GM12878 (cell line): Measurements from ENCODE around the gene TMEM144. TPM values are rescaled to one million over a fixed set of nuclear protein-coding genes. Genes with fewer than 3 reads are reported as not detected.

ENCODE experiments used
- ATAC-seq: fragments of 200-7000 bp; cut with Tn5 transposase; 3 replicates; pipeline ENCODE4 v1.9.1; 2020; ENCODE audit warnings: mild to moderate bottlenecking, moderate library complexity
- BruUV-seq: library from RNA; stranded (reverse); fragments of 400-500 nt; replicated peaks from 2 replicates; lab custom pipeline; 2021; lab: Mats Ljungman, UMichigan
- CTCF ChIA-PET: fragments of 300-600 bp; sonication (Branson Sonifier 250); formaldehyde crosslinking; extraction: SDS; loops from one replicate; lab custom pipeline; 2021; ENCODE audit warnings: inconsistent platforms; lab: Yijun Ruan, JAX
- POLR2A ChIA-PET: fragments of 350-600 bp; formaldehyde crosslinking; extraction: SDS; loops from one replicate; lab custom pipeline; 2021; ENCODE audit warnings: inconsistent platforms; lab: Charles Lee
- RAD21 ChIA-PET: fragments of 300-600 bp; sonication (Branson Sonifier 250); formaldehyde crosslinking; loops from one replicate; lab custom pipeline; 2023; ENCODE audit warnings: antibody characterized with exemption; ENCODE audit not compliant: unreplicated experiment; lab: Charles Lee
- SMC1A ChIA-PET: fragments of 300-600 bp; sonication (Branson Sonifier 250); formaldehyde crosslinking; loops from one replicate; lab custom pipeline; 2023; ENCODE audit not compliant: unreplicated experiment, uncharacterized antibody; lab: Charles Lee
- DNase-seq: peaks from one replicate; pipeline ENCODE4 v3.0.0-alpha.2; 2011; ENCODE audit warnings: low read depth, low spot score
- FAIRE-seq: peaks from 3 replicates; lab custom pipeline; 2011; peaks lifted over from hg19 to GRCh38; lab: Jason Lieb, UNC
- H2AFZ ChIP-seq: 2 replicates; pipeline ENCODE4 v1.6.0; 2011; ENCODE audit warnings: low read depth, low read length, control low read depth; ENCODE audit not compliant: control insufficient read depth
- H3K27ac ChIP-seq: 2 replicates; pipeline ENCODE4 v1.5.1; 2011; ENCODE audit warnings: control low read depth; ENCODE audit not compliant: control insufficient read depth, insufficient read depth
- H3K27me3 ChIP-seq, 2 experiments: replicated peaks in 1 of 2; 2 replicates each; pipeline versions ENCODE4 v1.6.0 to v1.6.1; 2011; ENCODE audit warnings: low read length in 1 of 2; ENCODE audit not compliant: control insufficient read depth in 2 of 2, insufficient read depth in 2 of 2
- H3K36me3 ChIP-seq, 2 experiments: 2 replicates each; pipeline ENCODE4 v1.5.1; 2011; ENCODE audit warnings: low read length in 1 of 2; ENCODE audit not compliant: control insufficient read depth in 2 of 2, insufficient read depth in 2 of 2
- H3K4me1 ChIP-seq: 2 replicates; pipeline ENCODE4 v1.6.1; 2011; ENCODE audit warnings: mild to moderate bottlenecking, low read length, moderate library complexity, mixed read lengths; ENCODE audit not compliant: control insufficient read depth, insufficient read depth
- H3K4me2 ChIP-seq: 2 replicates; pipeline ENCODE4 v1.6.0; 2011; ENCODE audit warnings: control low read depth; ENCODE audit not compliant: control insufficient read depth, insufficient read depth
- H3K4me3 ChIP-seq: fragments of 200-600 bp; sonication (generic); 2 replicates; pipeline ENCODE4 v1.5.1; 2016
- H3K79me2 ChIP-seq: 2 replicates; pipeline ENCODE4 v1.6.0; 2011; ENCODE audit warnings: low read length; ENCODE audit not compliant: control insufficient read depth, insufficient read depth
- H3K9ac ChIP-seq: 2 replicates; pipeline ENCODE4 v1.8.0; 2011; ENCODE audit warnings: low read length, control low read depth, mixed read lengths; ENCODE audit not compliant: control insufficient read depth, insufficient read depth
- H3K9me3 ChIP-seq: replicated peaks from 3 replicates; pipeline ENCODE4 v1.5.1; 2011; ENCODE audit warnings: mild to moderate bottlenecking, low read length; ENCODE audit not compliant: control insufficient read depth, insufficient read depth
- H4K20me1 ChIP-seq: 2 replicates; pipeline ENCODE4 v1.6.0; 2011; ENCODE audit not compliant: control insufficient read depth, insufficient read depth
- FOS ChIP-seq: IDR thresholded peaks from 3 replicates; pipeline ENCODE4 v1.6.1; 2011; ENCODE audit warnings: borderline replicate concordance; ENCODE audit not compliant: insufficient read length; ENCODE audit errors: extremely low read depth
- HDGF ChIP-seq: fragments of 450-650 bp; IDR thresholded peaks from 2 replicates; pipeline ENCODE4 v1.6.1; 2016; ENCODE audit warnings: antibody characterized with exemption
- JUNB ChIP-seq: IDR thresholded peaks from 2 replicates; pipeline ENCODE4 v1.6.1; 2016; ENCODE audit warnings: antibody characterized with exemption, mild to moderate bottlenecking
- MTA3 ChIP-seq: IDR thresholded peaks from 2 replicates; pipeline ENCODE4 v1.6.1; 2012; ENCODE audit warnings: low read length, inconsistent platforms, borderline replicate concordance
- MYC ChIP-seq: IDR thresholded peaks from 2 replicates; pipeline ENCODE4 v1.6.1; 2011; ENCODE audit warnings: mild to moderate bottlenecking, low read length, moderate library complexity, inconsistent platforms; ENCODE audit not compliant: insufficient read depth, insufficient replicate concordance, insufficient read length, severe bottlenecking
- NFIC ChIP-seq: IDR thresholded peaks from 2 replicates; pipeline ENCODE4 v1.6.1; 2012; ENCODE audit warnings: low read depth, mild to moderate bottlenecking, inconsistent platforms, low read length, moderate library complexity
- NR2C1 ChIP-seq: fragments of 450-650 bp; IDR thresholded peaks from 2 replicates; pipeline ENCODE4 v1.6.1; 2017; ENCODE audit warnings: antibody characterized with exemption, mild to moderate bottlenecking, moderate library complexity
- NRF1 ChIP-seq: conservative IDR thresholded peaks from 2 replicates; pipeline ENCODE4 v1.6.1; 2011; ENCODE audit warnings: mild to moderate bottlenecking, low read depth, low read length, improper control_type of control experiment
- POLR2AphosphoS2 ChIP-seq: IDR thresholded peaks from 2 replicates; pipeline ENCODE4 v1.6.1; 2011; ENCODE audit warnings: low read depth, mild to moderate bottlenecking, low read length, improper control_type of control experiment, moderate library complexity
- RELA ChIP-seq: fragments of 450-650 bp; IDR thresholded peaks from 2 replicates; pipeline ENCODE4 v1.8.0; 2014; ENCODE audit warnings: borderline replicate concordance; ENCODE audit not compliant: partially characterized antibody
- SKIL ChIP-seq: fragments of 450-650 bp; IDR thresholded peaks from 2 replicates; pipeline ENCODE4 v1.6.1; 2017; ENCODE audit warnings: mild to moderate bottlenecking, low read depth, inconsistent platforms; ENCODE audit not compliant: poor library complexity, severe bottlenecking
- SMAD5 ChIP-seq: IDR thresholded peaks from 2 replicates; pipeline ENCODE4 v1.6.1; 2016; ENCODE audit warnings: antibody characterized with exemption, low read depth
- SPI1 ChIP-seq: IDR thresholded peaks from 2 replicates; pipeline ENCODE4 v1.6.1; 2011; ENCODE audit warnings: low read depth, mild to moderate bottlenecking, low read length, moderate library complexity, borderline replicate concordance; ENCODE audit not compliant: insufficient read depth
- SREBF2 ChIP-seq: IDR thresholded peaks from 2 replicates; pipeline ENCODE4 v1.6.1; 2012; ENCODE audit warnings: mild to moderate bottlenecking, low read length
- STAT1 ChIP-seq: fragments of 450-650 bp; conservative IDR thresholded peaks from 2 replicates; pipeline ENCODE4 v1.6.1; 2014; ENCODE audit warnings: antibody characterized with exemption, mild to moderate bottlenecking
- ZBTB4 ChIP-seq: fragments of 450-650 bp; formaldehyde crosslinking; IDR thresholded peaks from 2 replicates; pipeline ENCODE4 v1.4.0; 2022; ENCODE audit warnings: mild to moderate bottlenecking, moderate library complexity
- ZNF207 ChIP-seq: fragments of 450-650 bp; IDR thresholded peaks from 2 replicates; pipeline ENCODE4 v1.6.1; 2014; ENCODE audit warnings: antibody characterized with exemption, mild to moderate bottlenecking, borderline replicate concordance
- WGBS: methylation state at CpG from one replicate; pipeline ENCODE4 v1.1.6; 2016; ENCODE audit warnings: low lambda C conversion rate; ENCODE audit not compliant: insufficient replicate concordance, insufficient coverage; ENCODE audit errors: missing lambda C conversion rate; 5-methylcytosine and 5-hydroxymethylcytosine counted together
- in situ Hi-C: fragments of 300-500 bp; cut with MboI; formaldehyde crosslinking; loops from 9 replicates; pipeline ENCODE4 v1.14.3; 2018; ENCODE audit warnings: mixed read lengths
- intact Hi-C: fragments of 100-400 bp; cut with micrococcal nuclease; formaldehyde crosslinking; loops from one replicate; pipeline ENCODE4 v1.14.2; 2022; ENCODE audit not compliant: unreplicated experiment
- polyA plus RNA-seq, 11 experiments: library from polyadenylated mRNA; depleted of rRNA in 4 of 11; unstranded in 6 of 11; stranded (reverse) in 5 of 11; fragments of >200 nt; fragmentation: Nextera tagmentation in 4 of 11; fragmentation: Illumina TruSeq in 1 of 11; extraction: Ambion mirVana in 4 of 11; extraction: Trizol in 1 of 11; gene quantifications; 1 replicate in 1 of 11; 2 replicates in 10 of 11; pipeline versions ENCODE4 v1.2.1 to v1.2.3, GENCODE V29; 2011 to 2016; ENCODE audit warnings: inconsistent platforms in 2 of 11, missing spikeins in 2 of 11, low read depth in 1 of 11
- total RNA-seq, 4 experiments: library from RNA; depleted of rRNA in 3 of 4; stranded (reverse); fragments of >200 nt in 3 of 4; fragmentation: Illumina TruSeq in 1 of 4; extraction: Trizol in 1 of 4; gene quantifications; 2 replicates each; pipeline versions ENCODE4 v1.2.1 to v1.2.3, GENCODE V29; 2013 to 2021
- TF ChIP-seq, protein P1 (sequence below): IDR thresholded peaks from 2 replicates; pipeline ENCODE4 v1.6.1; 2011; ENCODE audit warnings: low read depth, mild to moderate bottlenecking, low read length, moderate library complexity, borderline replicate concordance; ENCODE audit errors: extremely low read depth
- TF ChIP-seq, protein P2 (sequence below): IDR thresholded peaks from 2 replicates; pipeline ENCODE4 v1.6.1; 2011; ENCODE audit warnings: mild to moderate bottlenecking, low read depth, low read length, moderate library complexity; ENCODE audit not compliant: insufficient replicate concordance

The TMEM144 gene
- total and polyA plus RNA-seq, 10 of the 15 experiments (the other 5 are each of a cell fraction or from before 2014, with no cell fraction given), result 0.08 to 1.8 (median 1.4) TPM

DNA sequence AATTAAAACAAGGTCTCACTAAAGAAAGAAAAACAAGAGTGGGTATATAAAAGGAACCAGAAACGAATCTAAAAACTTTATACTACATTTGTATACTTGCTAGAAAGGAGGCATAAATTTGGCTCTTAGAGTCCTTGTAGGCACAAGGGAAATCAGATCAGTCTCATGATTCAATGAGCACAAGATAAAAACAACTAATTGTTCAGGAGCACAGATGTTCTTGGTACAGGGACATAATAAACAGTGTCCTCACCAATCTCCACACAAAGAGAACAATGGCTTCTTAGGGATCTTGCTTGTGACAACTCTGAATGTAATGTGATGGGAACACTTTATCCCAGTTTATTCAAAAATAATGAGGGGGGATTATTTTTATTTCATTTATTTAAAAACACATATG lies 28.3 kb downstream of the TMEM144 start:
- Histone ChIP-seq H3K4me3 (no peak overlapping the region), H3K27me3 (no peaks in the 10 kb centered on the region), H2AFZ (no peak overlapping the region), H3K4me2 (no peak overlapping the region), H3K4me1 (no peaks in the 10 kb centered on the region), H3K27ac (no peak overlapping the region), H3K79me2 (no peaks in the 10 kb centered on the region), H3K36me3 (no peaks in the 10 kb centered on the region), H3K9me3 (no peaks in the 10 kb centered on the region), H3K9ac (no peak overlapping the region), H4K20me1 (no peaks in the 10 kb centered on the region)
- ChIA-PET RAD21 (no interaction called here), POLR2A (no interaction called here), CTCF (no interaction called here), SMC1A (no interaction called here)
- intact Hi-C loops, result no loop called here
- DNase-seq (no peak), FAIRE-seq (no peak), ATAC-seq (no peak)
- in situ Hi-C loops, result no loop called here
- BruUV-seq, result no TSS peak
- TF ChIP-seq FOS, result no peak
- TF ChIP-seq SKIL, result no peak
- TF ChIP-seq SREBF2, result no peak
- TF ChIP-seq NRF1, result no peak
- no peak for TF ChIP-seq SMAD5
- TF ChIP-seq STAT1, result no peak
- TF ChIP-seq SPI1, result no peak
- no peak for TF ChIP-seq MYC
- no peak for TF ChIP-seq NR2C1
- TF ChIP-seq RELA, result no peak
- TF ChIP-seq JUNB, result no peak
- TF ChIP-seq MTA3, result no peak
- TF ChIP-seq HDGF, result no peak
- no peak for TF ChIP-seq POLR2AphosphoS2
- TF ChIP-seq ZBTB4 (CRISPR knock-in tag), result no peak
- TF ChIP-seq, protein P1, sequence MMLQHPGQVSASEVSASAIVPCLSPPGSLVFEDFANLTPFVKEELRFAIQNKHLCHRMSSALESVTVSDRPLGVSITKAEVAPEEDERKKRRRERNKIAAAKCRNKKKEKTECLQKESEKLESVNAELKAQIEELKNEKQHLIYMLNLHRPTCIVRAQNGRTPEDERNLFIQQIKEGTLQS, result no peak
- TF ChIP-seq ZNF207, result no peak
- TF ChIP-seq, protein P2, sequence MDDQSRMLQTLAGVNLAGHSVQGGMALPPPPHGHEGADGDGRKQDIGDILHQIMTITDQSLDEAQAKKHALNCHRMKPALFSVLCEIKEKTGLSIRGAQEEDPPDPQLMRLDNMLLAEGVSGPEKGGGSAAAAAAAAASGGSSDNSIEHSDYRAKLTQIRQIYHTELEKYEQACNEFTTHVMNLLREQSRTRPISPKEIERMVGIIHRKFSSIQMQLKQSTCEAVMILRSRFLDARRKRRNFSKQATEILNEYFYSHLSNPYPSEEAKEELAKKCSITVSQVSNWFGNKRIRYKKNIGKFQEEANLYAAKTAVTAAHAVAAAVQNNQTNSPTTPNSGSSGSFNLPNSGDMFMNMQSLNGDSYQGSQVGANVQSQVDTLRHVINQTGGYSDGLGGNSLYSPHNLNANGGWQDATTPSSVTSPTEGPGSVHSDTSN, result no peak
- no peak for TF ChIP-seq NFIC
- 0% methylated on average over 1 of the region's 1 CpG for WGBS
